Myometrial cell (primary cell): Measurements from ENCODE around the gene SLC5A4. TPM values are rescaled to one million over a fixed set of nuclear protein-coding genes. Genes with fewer than 3 reads are reported as not detected.

ENCODE experiments used
- total RNA-seq: library from RNA; depleted of rRNA; stranded (reverse); fragments of >200 nt; gene quantifications from 2 replicates; pipeline ENCODE4 v1.2.3, GENCODE V29; 2015

SLC5A4 gene
- not detected in 2 replicates for total RNA-seq

DNA sequence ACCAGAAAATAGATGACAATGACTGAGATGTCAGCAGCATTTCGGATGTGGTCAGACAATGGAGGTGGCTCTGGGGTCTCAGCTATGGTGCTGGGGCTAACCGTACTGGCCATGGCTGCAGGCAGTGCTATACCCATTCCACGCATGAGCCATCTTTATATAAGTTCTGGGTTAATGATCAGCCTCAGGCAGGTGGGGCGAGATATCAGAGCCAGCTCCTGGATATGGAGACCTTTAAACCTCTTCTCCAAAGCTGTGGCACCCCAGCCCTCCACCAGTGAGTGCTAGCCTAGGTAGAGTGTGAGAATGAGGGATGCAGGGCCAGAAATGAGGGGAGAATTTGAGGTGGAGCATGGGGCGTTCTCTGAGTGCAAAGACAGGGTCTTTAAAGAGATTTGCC lies at the start of gene SLC5A4:
Gene SLC5A4 (minus strand): TSS at position 131 of the 400 bp plus-strand sequence. CDS start 18 bp downstream, at position 113.

DNA sequence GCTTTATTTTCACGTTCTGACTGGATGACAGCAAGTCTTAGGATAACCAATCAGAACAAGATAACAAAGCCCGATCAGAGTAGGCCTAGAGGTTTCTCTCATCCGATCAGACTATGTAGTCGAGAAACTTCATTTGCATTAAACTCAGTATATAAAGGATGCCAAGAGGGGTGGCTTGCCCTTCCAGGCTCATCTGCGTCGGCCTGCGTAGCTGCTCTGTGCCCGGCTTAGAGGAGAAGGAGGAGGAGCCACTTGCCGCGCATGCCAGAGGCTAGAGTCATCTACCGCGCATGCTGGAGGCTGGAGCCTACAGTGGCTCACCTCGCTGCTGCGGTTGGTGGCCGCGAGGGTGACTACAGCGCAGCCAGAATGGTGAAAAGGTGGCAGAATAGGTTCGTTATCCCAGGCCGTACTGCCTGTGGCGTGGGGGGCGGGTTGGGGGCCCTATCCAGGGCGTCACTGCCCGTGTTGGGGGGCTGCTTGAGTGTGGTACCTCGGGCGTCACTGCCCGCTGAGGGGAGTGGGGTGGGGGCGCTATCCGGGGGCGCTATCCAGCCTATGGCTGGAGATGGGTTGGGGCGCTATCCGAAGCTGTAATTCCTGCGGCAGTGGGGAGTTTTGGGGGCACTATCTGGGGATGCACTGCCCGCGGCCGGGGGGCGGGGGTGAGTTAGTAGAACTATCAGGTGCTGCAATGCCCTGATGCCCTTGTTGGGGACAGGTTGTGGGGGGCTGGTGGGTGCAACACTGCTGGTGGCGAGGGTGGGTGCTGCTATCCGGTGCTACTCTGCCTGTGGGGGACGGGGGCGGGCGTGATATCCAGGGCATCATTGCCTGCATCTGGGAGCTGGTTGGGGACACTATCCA lies 50.1 kb downstream of the SLC5A4 start, which contains the start of gene RFPL2:
Gene RFPL2 (minus strand): TSS at position 218 of the 867 bp plus-strand sequence. CDS start 2,622 bp downstream, outside the sequence.

Other genes starting within 250 kb of the SLC5A4 start
- not detected in 2 replicates for gene SLC5A1, start 212.1 kb downstream of the SLC5A4 start, total RNA-seq
- not detected in 2 replicates for gene C22orf42, start 96.0 kb downstream of the SLC5A4 start, total RNA-seq
- gene RFPL2, start 50.3 kb downstream of the SLC5A4 start, total RNA-seq, result not detected in 2 replicates
- gene RFPL3, start 102.5 kb upstream of the SLC5A4 start, total RNA-seq, result not detected in 2 replicates
- 123 and 126 TPM in 2 replicates for gene RTCB, start 156.9 kb upstream of the SLC5A4 start, total RNA-seq
- gene BPIFC, start 209.1 kb upstream of the SLC5A4 start, total RNA-seq, result not detected in 2 replicates
- 82.9 and 92.5 TPM in 2 replicates for gene FBXO7, start 219.5 kb upstream of the SLC5A4 start, total RNA-seq